ENCODE data around the gene TMEM273. TPM values are rescaled to one million over a fixed set of nuclear protein-coding genes. Genes with fewer than 3 reads are reported as not detected.

The TMEM273 gene
- total and polyA plus RNA-seq, 7 donors: 5.4 to 17.8 (median 11.0) TPM

GRCh38 chr10:49160110-49160509 lies 28.1 kb downstream of the TMEM273 start:
- Histone ChIP-seq H3K36me3 (no peaks in the 10 kb centered on the region), H3K27me3 (no peaks in the 10 kb centered on the region), H3K9me3 (no peaks in the 10 kb centered on the region), H3K4me1 (no peaks in the 10 kb centered on the region), H3K27ac (no peak overlapping the region), H3K4me3 (no peak overlapping the region)
- no peak for TF ChIP-seq POLR2A (IDR thresholded peaks at IDR 0.05)
- DNase-seq: no peak
- WGBS, 2 donors: 74 to 91% methylated on average over 5 of the region's 5 CpGs
- intact Hi-C loops (cut with DNase I): loop anchor here (5.0 to 10.0 kb wide), 2 partner anchors 178 to 505 kb away; no protein-coding TSS in a partner anchor

GRCh38 chr10:49158915-49159314 lies 29.3 kb downstream of the TMEM273 start:
- H3K4me1 ChIP-seq: no peaks in the 10 kb centered on the region
- H3K4me3 ChIP-seq: no peak overlapping the region
- no peaks in the 10 kb centered on the region for H3K9me3 ChIP-seq
- no peak for TF ChIP-seq POLR2A (IDR thresholded peaks at IDR 0.05)
- no peaks in the 10 kb centered on the region for H3K27me3 ChIP-seq
- DNase-seq: no peak
- no peak overlapping the region for H3K27ac ChIP-seq
- H3K36me3 ChIP-seq: no peaks in the 10 kb centered on the region
- WGBS, 2 donors: 8 to 52% methylated on average over 3 of the region's 3 CpGs
- intact Hi-C loops (cut with DNase I): no loop called here

GRCh38 chr10:49158404-49158803 lies 29.8 kb downstream of the TMEM273 start:
- DNase-seq: no peak
- Histone ChIP-seq H3K9me3 (no peaks in the 10 kb centered on the region), H3K27me3 (no peaks in the 10 kb centered on the region), H3K4me1 (no peaks in the 10 kb centered on the region), H3K27ac (no peak overlapping the region), H3K36me3 (no peaks in the 10 kb centered on the region), H3K4me3 (no peak overlapping the region)
- intact Hi-C loops (cut with DNase I): no loop called here
- TF ChIP-seq EP300 (IDR thresholded peaks at IDR 0.05) (no peak), CTCF (IDR thresholded peaks at IDR 0.05) (no peak), POLR2A (IDR thresholded peaks at IDR 0.05) (no peak), POLR2AphosphoS5 (IDR thresholded peaks at IDR 0.05) (no peak)
- 64 to 69% methylated on average over 7 of the region's 7 CpGs for WGBS, 2 donors

GRCh38 chr10:49157229-49157628 lies 31.0 kb downstream of the TMEM273 start:
- DNase-seq: no peak
- Histone ChIP-seq H3K36me3 (no peaks in the 10 kb centered on the region), H3K27ac (no peak overlapping the region), H3K4me1 (no peaks in the 10 kb centered on the region), H3K4me3 (no peak overlapping the region), H3K27me3 (no peaks in the 10 kb centered on the region), H3K9me3 (no peaks in the 10 kb centered on the region)
- WGBS, 2 donors: 58 to 84% methylated on average over 3 of the region's 3 CpGs
- no peak for TF ChIP-seq POLR2AphosphoS5 (IDR thresholded peaks at IDR 0.05)
- no peak for TF ChIP-seq POLR2A (IDR thresholded peaks at IDR 0.05)
- TF ChIP-seq CTCF (IDR thresholded peaks at IDR 0.05): no peak
- no peak for TF ChIP-seq EP300 (IDR thresholded peaks at IDR 0.05)
- intact Hi-C loops (cut with DNase I): no loop called here

- no peak for DNase-seq
- Histone ChIP-seq H3K27me3 (no peaks in the 10 kb centered on the region), H3K4me1 (no peaks in the 10 kb centered on the region), H3K36me3 (no peaks in the 10 kb centered on the region), H3K4me3 (no peak overlapping the region), H3K27ac (no peak overlapping the region), H3K9me3 (no peaks in the 10 kb centered on the region)
- intact Hi-C loops (cut with DNase I): no loop called here
- TF ChIP-seq POLR2AphosphoS5 (IDR thresholded peaks at IDR 0.05): no peak
- TF ChIP-seq POLR2A (IDR thresholded peaks at IDR 0.05): no peak
- TF ChIP-seq EP300 (IDR thresholded peaks at IDR 0.05): no peak
- 86 to 96% methylated on average over 6 of the region's 6 CpGs for WGBS, 2 donors
Measured at GRCh38 chr10:49154641-49155040, 33.5 kb downstream of the TMEM273 start.

GRCh38 chr10:49153971-49154370 lies 34.2 kb downstream of the TMEM273 start:
- H3K27me3 ChIP-seq: no peaks in the 10 kb centered on the region
- H3K27ac ChIP-seq: no peak overlapping the region
- DNase-seq: no peak
- no peaks in the 10 kb centered on the region for H3K36me3 ChIP-seq
- H3K4me1 ChIP-seq: no peaks in the 10 kb centered on the region
- no peaks in the 10 kb centered on the region for H3K9me3 ChIP-seq
- WGBS, 2 donors: 91 to 96% methylated on average over 1 of the region's 1 CpG
- intact Hi-C loops (cut with DNase I): no loop called here
- no peak overlapping the region for H3K4me3 ChIP-seq
- TF ChIP-seq POLR2A (IDR thresholded peaks at IDR 0.05) (no peak), EP300 (IDR thresholded peaks at IDR 0.05) (no peak), POLR2AphosphoS5 (IDR thresholded peaks at IDR 0.05) (no peak), CTCF (IDR thresholded peaks at IDR 0.05) (no peak)

Measured in sigmoid colon (tissue), 7 donors.